ENCODE data around the gene NEK8.

NEK8 gene

GRCh38 chr17:28751600-28752366, 23.2 kb downstream of the NEK8 start:
- Histone ChIP-seq H2AFZ (ENCODE audit: low read depth, low read length, severe bottlenecking) (no peak overlapping the region), H3K9me3 (ENCODE audit: insufficient read depth, low read length) (no peaks in the 10 kb centered on the region), H3K4me2 (ENCODE audit: low read depth, low read length, poor library complexity, severe bottlenecking) (peak overlapping the region; percentile 3), H3K4me3 (ENCODE audit: insufficient read depth, low read length, poor library complexity, severe bottlenecking) (no peak overlapping the region), H3K79me2 (ENCODE audit: insufficient read depth, low read length) (peaks cover 20% of the 10 kb centered on the region), H3F3A (ENCODE audit: insufficient read depth) (peaks cover 67% of the 10 kb centered on the region), H3K27ac (ENCODE audit: low read depth, low read length) (peak overlapping the region; percentile 99), H3K9me2 (replicated peaks; ENCODE audit: insufficient read depth, low read length) (no peaks in the 10 kb centered on the region), H3K36me3 (ENCODE audit: low read length) (peaks cover 21% of the 10 kb centered on the region), H3K9ac (ENCODE audit: low read length) (no peak overlapping the region), H3K27me3 (ENCODE audit: low read length) (no peaks in the 10 kb centered on the region), H4K20me1 (ENCODE audit: low read depth, low read length) (peaks cover 7% of the 10 kb centered on the region)
- TF ChIP-seq CTCF (IDR thresholded peaks at IDR 0.05; ENCODE audit: insufficient read depth, low read length, poor library complexity, severe bottlenecking) (no peak), EZH2phosphoT487 (conservative IDR thresholded peaks at IDR 0.05; ENCODE audit: low read length) (no peak)

DNA sequence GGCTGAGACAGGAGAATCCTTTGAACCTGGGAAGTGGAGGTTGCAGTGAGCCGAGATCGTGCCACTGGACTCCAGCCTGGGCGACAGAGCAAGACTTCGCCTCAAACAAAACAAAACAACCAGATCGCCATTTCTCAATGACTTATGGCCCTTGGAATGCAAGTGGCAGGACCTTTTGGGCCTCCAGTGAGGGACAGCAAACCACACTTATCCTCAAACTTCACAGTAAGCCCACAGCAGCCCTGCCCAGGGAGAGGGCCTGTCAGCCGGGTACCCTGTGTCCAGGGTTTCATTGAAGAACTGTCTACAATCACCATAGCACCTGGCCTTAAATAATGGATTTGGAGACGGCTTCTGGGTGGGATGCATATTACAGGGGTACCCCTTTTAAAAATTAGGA, 26.9 kb downstream of the NEK8 start:
- peaks cover 5% of the 10 kb centered on the region for H4K20me1 ChIP-seq (ENCODE audit: low read depth, low read length)
- H3F3A ChIP-seq (ENCODE audit: insufficient read depth) = peaks cover 37% of the 10 kb centered on the region
- no peaks in the 10 kb centered on the region for H3K9me3 ChIP-seq (ENCODE audit: insufficient read depth, low read length)
- peaks cover 10% of the 10 kb centered on the region for H3K36me3 ChIP-seq (ENCODE audit: low read length)
- H2AFZ ChIP-seq (ENCODE audit: low read depth, low read length, severe bottlenecking) = no peak overlapping the region
- H3K4me2 ChIP-seq (ENCODE audit: low read depth, low read length, poor library complexity, severe bottlenecking) = no peak overlapping the region
- H3K79me2 ChIP-seq (ENCODE audit: insufficient read depth, low read length) = peaks cover 4% of the 10 kb centered on the region; the same call in 1 of the 2 replicates
- no peak overlapping the region for H3K4me3 ChIP-seq (ENCODE audit: insufficient read depth, low read length, poor library complexity, severe bottlenecking)
- no peak overlapping the region for H3K9ac ChIP-seq (ENCODE audit: low read length)
- no peaks in the 10 kb centered on the region for H3K27me3 ChIP-seq (ENCODE audit: low read length)
- no peak for TF ChIP-seq CTCF (IDR thresholded peaks at IDR 0.05; ENCODE audit: insufficient read depth, low read length, poor library complexity, severe bottlenecking)
- TF ChIP-seq EZH2phosphoT487 (conservative IDR thresholded peaks at IDR 0.05; ENCODE audit: low read length) = no peak
- no peaks in the 10 kb centered on the region for H3K9me2 ChIP-seq (replicated peaks; ENCODE audit: insufficient read depth, low read length)
- no peak overlapping the region for H3K27ac ChIP-seq (ENCODE audit: low read depth, low read length)

GRCh38 chr17:28756049-28756804, 27.6 kb downstream of the NEK8 start:
- 0 out of 2 replicates have a peak, but pooled peaks cover 5% of the 10 kb centered on the region for H3K36me3 ChIP-seq (ENCODE audit: low read length)
- no peaks in the 10 kb centered on the region for H3K9me3 ChIP-seq (ENCODE audit: insufficient read depth, low read length)
- no peak overlapping the region for H3K9ac ChIP-seq (ENCODE audit: low read length)
- no peaks in the 10 kb centered on the region for H3K27me3 ChIP-seq (ENCODE audit: low read length)
- no peaks in the 10 kb centered on the region for H3K79me2 ChIP-seq (ENCODE audit: insufficient read depth, low read length)
- TF ChIP-seq CTCF (IDR thresholded peaks at IDR 0.05; ENCODE audit: insufficient read depth, low read length, poor library complexity, severe bottlenecking) = no peak
- TF ChIP-seq EZH2phosphoT487 (conservative IDR thresholded peaks at IDR 0.05; ENCODE audit: low read length) = no peak
- no peaks in the 10 kb centered on the region for H3K9me2 ChIP-seq (replicated peaks; ENCODE audit: insufficient read depth, low read length)
- no peak overlapping the region for H2AFZ ChIP-seq (ENCODE audit: low read depth, low read length, severe bottlenecking)
- H3K27ac ChIP-seq (ENCODE audit: low read depth, low read length) = no peak overlapping the region
- peaks cover 31% of the 10 kb centered on the region for H3F3A ChIP-seq (ENCODE audit: insufficient read depth)
- no peak overlapping the region for H3K4me2 ChIP-seq (ENCODE audit: low read depth, low read length, poor library complexity, severe bottlenecking)
- no peaks in the 10 kb centered on the region for H4K20me1 ChIP-seq (ENCODE audit: low read depth, low read length)
- H3K4me3 ChIP-seq (ENCODE audit: insufficient read depth, low read length, poor library complexity, severe bottlenecking) = no peak overlapping the region

All from SU-DHL-6 (cell line).